Bronchial epithelial cell (primary cell): ENCODE data around the gene LGALS9. TPM values are rescaled to one million over a fixed set of nuclear protein-coding genes. Genes with fewer than 3 reads are reported as not detected.

Experiments
- DNase-seq: peaks from one replicate; pipeline ENCODE4 v3.0.0-alpha.2; 2010; ENCODE audit warnings: low read depth
- FAIRE-seq: peaks from 2 replicates; lab custom pipeline; 2011; peaks lifted over from hg19 to GRCh38; lab: Jason Lieb, UNC
- H3K27me3 ChIP-seq: 2 replicates; pipeline ENCODE4 v1.5.1; 2011; ENCODE audit warnings: low read length; ENCODE audit not compliant: control insufficient read depth, insufficient read depth
- H3K36me3 ChIP-seq: 2 replicates; pipeline ENCODE4 v1.5.1; 2011; ENCODE audit warnings: low read length; ENCODE audit not compliant: control insufficient read depth, insufficient read depth
- H3K4me3 ChIP-seq: 2 replicates; pipeline ENCODE4 v1.5.1; 2011; ENCODE audit warnings: mild to moderate bottlenecking, low read depth, low read length, control low read depth
- CTCF ChIP-seq: IDR thresholded peaks from 2 replicates; pipeline ENCODE4 v1.5.1; 2011; ENCODE audit warnings: mild to moderate bottlenecking, moderate library complexity, low read length, control low read depth, inconsistent platforms; ENCODE audit not compliant: insufficient read depth, severe bottlenecking
- total RNA-seq: library from RNA; depleted of rRNA; stranded (reverse); fragments of >200 nt; gene quantifications from 2 replicates; pipeline ENCODE4 v1.2.1, GENCODE V29; 2014

The LGALS9 gene
- total RNA-seq, 1 donor from 2014 or later: 1.3 TPM

DNA sequence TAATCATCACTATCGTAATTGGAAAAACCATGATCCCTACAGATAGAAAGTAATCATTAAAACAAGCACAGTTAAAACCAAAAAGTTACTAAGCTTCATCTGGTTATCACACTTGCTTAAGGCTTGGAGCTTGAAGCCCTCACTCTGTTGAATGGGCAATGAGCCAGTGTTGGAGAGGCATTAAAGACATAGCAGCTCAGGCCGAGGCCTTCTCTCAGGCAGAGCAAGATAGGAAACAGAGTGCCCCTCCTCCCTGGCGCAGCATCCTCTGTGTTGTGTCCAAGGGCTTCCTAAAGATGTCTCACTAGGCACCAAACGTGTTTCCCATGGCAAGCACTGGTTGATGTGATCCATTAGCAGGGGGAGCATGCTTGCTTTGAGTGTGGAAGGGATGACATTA is 34.9 kb upstream of the LGALS9 start:
- Histone ChIP-seq H3K4me3 (no peak overlapping the region), H3K36me3 (no peaks in the 10 kb centered on the region), H3K27me3 (no peaks in the 10 kb centered on the region)
- no peak for TF ChIP-seq CTCF
- DNase-seq (no peak), FAIRE-seq (no peak)

GRCh38 chr17:27596566-27597187 is 34.3 kb upstream of the LGALS9 start:
- Histone ChIP-seq H3K27me3 (no peaks in the 10 kb centered on the region), H3K36me3 (peaks cover 2% of the 10 kb centered on the region), H3K4me3 (no peak overlapping the region)
- no peak for TF ChIP-seq CTCF
- no peak for FAIRE-seq
- DNase-seq: no peak

DNA sequence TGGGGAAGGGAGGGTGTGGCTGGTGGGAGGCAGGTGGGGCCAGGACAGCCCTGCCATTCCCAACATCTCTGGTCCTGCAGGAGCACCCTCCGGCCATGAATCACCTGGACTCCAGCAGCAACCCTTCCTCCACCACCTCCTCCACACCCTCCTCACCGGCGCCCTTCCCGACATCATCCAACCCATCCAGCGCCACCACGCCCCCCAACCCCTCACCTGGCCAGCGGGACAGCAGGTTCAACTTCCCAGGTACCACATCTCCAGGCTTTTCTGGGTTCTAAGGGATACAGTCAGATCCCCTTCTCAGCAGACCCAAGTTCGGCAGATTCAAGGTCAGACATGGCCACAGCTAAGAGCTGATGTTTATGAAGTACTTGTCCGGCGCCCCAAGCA is 33.8 kb upstream of the LGALS9 start:
- DNase-seq: no peak
- Histone ChIP-seq H3K27me3 (no peaks in the 10 kb centered on the region), H3K36me3 (peaks cover 2% of the 10 kb centered on the region), H3K4me3 (no peak overlapping the region)
- no peak for FAIRE-seq
- TF ChIP-seq CTCF: no peak

DNA sequence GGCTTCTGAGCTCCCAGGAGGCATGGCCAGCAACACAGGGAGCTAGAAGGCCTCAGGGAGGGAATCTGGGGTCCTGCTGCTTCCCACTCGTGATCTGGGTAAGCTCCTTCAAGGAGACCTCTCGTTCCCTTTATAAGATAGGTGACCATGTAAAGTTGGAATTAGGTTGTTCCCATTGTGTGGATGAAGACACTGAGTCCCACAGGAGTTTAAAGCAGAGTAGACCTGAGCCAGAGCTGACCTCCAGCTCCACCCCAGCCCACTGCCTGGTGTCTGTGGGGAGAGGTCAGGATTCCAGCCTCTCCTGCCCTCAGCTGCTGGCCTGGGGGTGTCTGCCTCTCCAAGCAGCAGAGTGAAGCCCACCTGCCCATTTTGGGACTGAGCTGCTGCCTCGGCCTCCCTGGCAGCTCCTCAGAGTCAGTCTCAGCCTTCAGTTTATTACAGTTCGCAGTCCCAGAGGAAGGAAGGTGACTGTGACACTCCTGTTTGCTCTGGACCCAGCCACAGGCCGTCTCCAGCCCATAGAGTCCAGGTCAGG is 33.1 kb upstream of the LGALS9 start:
- H3K27me3 ChIP-seq: no peaks in the 10 kb centered on the region
- no peak overlapping the region for H3K4me3 ChIP-seq
- FAIRE-seq (no peak), DNase-seq (no peak)
- no peak for TF ChIP-seq CTCF
- peaks cover 2% of the 10 kb centered on the region for H3K36me3 ChIP-seq

DNA sequence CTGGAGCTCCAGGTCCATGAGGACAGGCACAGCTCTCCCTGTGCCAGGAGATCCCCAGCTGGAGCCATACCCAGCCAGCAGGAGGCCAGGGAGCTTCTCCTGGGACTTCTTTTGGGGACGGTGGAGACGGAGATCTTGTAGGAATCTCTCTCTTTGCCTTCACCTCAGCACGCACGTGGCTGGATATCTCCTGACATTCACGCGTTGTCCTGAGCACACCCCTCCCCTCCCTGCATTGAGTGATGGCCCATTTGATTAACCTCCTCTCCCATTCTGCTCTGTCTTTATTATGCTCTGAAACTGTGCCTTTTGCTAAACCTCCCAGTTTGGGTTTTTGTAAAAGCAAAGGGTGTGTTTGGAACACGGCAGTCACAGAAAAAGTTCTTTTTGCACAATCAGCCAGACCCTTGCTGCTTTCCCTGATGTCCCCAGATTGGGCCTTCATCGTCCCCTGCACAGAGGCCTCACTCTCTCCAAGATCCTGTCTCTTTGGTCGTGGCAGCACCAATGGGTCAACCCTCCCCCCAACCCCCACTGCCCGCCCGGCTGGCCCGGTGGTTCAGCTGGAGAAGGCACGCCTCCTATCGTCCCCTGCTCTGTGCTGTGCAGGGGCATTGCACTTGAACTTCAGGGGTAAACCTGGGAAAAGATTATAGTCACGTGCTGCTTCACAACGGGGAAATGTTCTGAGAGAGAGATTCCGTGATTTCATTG is 32.5 kb upstream of the LGALS9 start:
- H3K4me3 ChIP-seq: no peak overlapping the region
- no peak for TF ChIP-seq CTCF
- FAIRE-seq: no peak
- H3K27me3 ChIP-seq: no peaks in the 10 kb centered on the region
- no peak for DNase-seq
- peaks cover 2% of the 10 kb centered on the region for H3K36me3 ChIP-seq
